H1 (cell line): ENCODE results near the gene GDI2. TPM values are rescaled to one million over a fixed set of nuclear protein-coding genes. Genes with fewer than 3 reads are reported as not detected.
"Not testable (repeated sequence)": the region's sequence is repeated elsewhere in the genome, so short reads cannot be mapped to it uniquely, and the experiment has no call there.

ENCODE experiments used
- CTCF ChIA-PET: fragments of 300-600 bp; sonication (Branson Sonifier 250); formaldehyde crosslinking; loops from one replicate; lab custom pipeline; 2021; ENCODE audit not compliant: partially characterized antibody; lab: Charles Lee
- POLR2A ChIA-PET: fragments of 300-600 bp; sonication (Branson Sonifier 250); formaldehyde crosslinking; loops from one replicate; lab custom pipeline; 2021; ENCODE audit warnings: inconsistent platforms; ENCODE audit not compliant: partially characterized antibody; lab: Charles Lee
- DNase-seq, 2 experiments: peaks; one replicate each; pipeline versions ENCODE4 v3.0.0 to v3.0.0-alpha.2; 2010 to 2022; ENCODE audit warnings: low spot score in 2 of 2, low read depth in 1 of 2, mixed read lengths in 1 of 2
- FAIRE-seq: peaks from 2 replicates; lab custom pipeline; 2011; peaks lifted over from hg19 to GRCh38; lab: Jason Lieb, UNC
- H2AFZ ChIP-seq: 2 replicates; pipeline ENCODE4 v1.8.1; 2012; ENCODE audit warnings: low read length, inconsistent platforms
- H2AK5ac ChIP-seq: 2 replicates; pipeline ENCODE4 v1.6.1; 2013; ENCODE audit warnings: low read depth, low read length
- H2BK120ac ChIP-seq: replicated peaks from 2 replicates; pipeline ENCODE3; 2013; ENCODE audit warnings: low read depth, low read length, inconsistent platforms
- H2BK12ac ChIP-seq: 2 replicates; pipeline ENCODE4 v1.6.1; 2013; ENCODE audit warnings: low read depth, low read length
- H2BK15ac ChIP-seq: 2 replicates; pipeline ENCODE4 v1.6.1; 2013; ENCODE audit warnings: low read length
- H2BK20ac ChIP-seq: 2 replicates; pipeline ENCODE4 v1.6.1; 2013; ENCODE audit warnings: low read length
- H2BK5ac ChIP-seq: 2 replicates; pipeline ENCODE4 v1.6.1; 2013; ENCODE audit warnings: low read depth, low read length
- H3K14ac ChIP-seq: 2 replicates; pipeline ENCODE4 v1.6.1; 2013; ENCODE audit warnings: inconsistent platforms; ENCODE audit not compliant: insufficient read length
- H3K18ac ChIP-seq: 2 replicates; pipeline ENCODE4 v1.6.1; 2013; ENCODE audit warnings: low read length; ENCODE audit errors: extremely low read depth
- H3K23ac ChIP-seq: 2 replicates; pipeline ENCODE4 v1.6.1; 2013; ENCODE audit warnings: inconsistent platforms; ENCODE audit not compliant: insufficient read length
- H3K23me2 ChIP-seq: 2 replicates; pipeline ENCODE4 v1.6.1; 2013; ENCODE audit warnings: low read depth, low read length
- H3K27ac ChIP-seq: 2 replicates; pipeline ENCODE4 v1.6.1; 2011; ENCODE audit warnings: low read depth, low read length, inconsistent platforms
- H3K27me3 ChIP-seq, 4 experiments: replicated peaks in 1 of 4; 1 replicate in 1 of 4; 2 replicates in 3 of 4; pipeline versions ENCODE4 v1.6.1 to v1.8.1; 2011 to 2013; ENCODE audit warnings: low read length in 3 of 4, mild to moderate bottlenecking in 3 of 4, inconsistent platforms in 2 of 4, mixed read lengths in 2 of 4, moderate library complexity in 1 of 4; ENCODE audit not compliant: control insufficient read depth in 3 of 4, insufficient read depth in 3 of 4; ENCODE audit errors: extremely low read depth in 1 of 4
- H3K36me3 ChIP-seq, 4 experiments: 2 replicates each; pipeline versions ENCODE4 v1.6.1 to v1.8.1; 2011 to 2013; ENCODE audit warnings: mild to moderate bottlenecking in 4 of 4, low read length in 3 of 4, moderate library complexity in 2 of 4, control low read depth in 1 of 4, inconsistent platforms in 1 of 4; ENCODE audit not compliant: insufficient read depth in 4 of 4, control insufficient read depth in 2 of 4
- H3K4ac ChIP-seq: replicated peaks from 2 replicates; pipeline ENCODE3; 2013; ENCODE audit warnings: low read length, low read depth, mixed read lengths, inconsistent platforms; ENCODE audit not compliant: insufficient read length
- H3K4me1 ChIP-seq, 4 experiments: replicated peaks in 1 of 4; 1 replicate in 1 of 4; 2 replicates in 3 of 4; pipeline versions ENCODE4 v1.6.1 to v1.8.1; 2011 to 2013; ENCODE audit warnings: low read length in 3 of 4, inconsistent platforms in 2 of 4, mixed read lengths in 1 of 4; ENCODE audit not compliant: insufficient read depth in 4 of 4, control insufficient read depth in 3 of 4
- H3K4me2 ChIP-seq, 2 experiments: 2 replicates each; pipeline versions ENCODE4 v1.6.1 to v1.8.1; 2011 to 2013; ENCODE audit warnings: low read depth in 2 of 2, low read length in 2 of 2, control low read depth in 1 of 2, inconsistent platforms in 1 of 2, mild to moderate bottlenecking in 1 of 2; ENCODE audit not compliant: insufficient read depth in 1 of 2
- H3K4me3 ChIP-seq, 4 experiments: fragments of 200-600, 300-600 bp in 1 of 4; sonication (generic), shearing (Covaris generic), sonication (Bioruptor Twin) in 1 of 4; 2 replicates each; pipeline versions ENCODE4 v1.5.1 to v1.8.1; 2011 to 2016; ENCODE audit warnings: low read length in 4 of 4, low read depth in 3 of 4, control low read depth in 2 of 4, inconsistent platforms in 2 of 4, mild to moderate bottlenecking in 2 of 4, mixed read lengths in 1 of 4, moderate library complexity in 1 of 4; ENCODE audit not compliant: insufficient read depth in 2 of 4; ENCODE audit errors: extremely low read depth in 1 of 4
- H3K56ac ChIP-seq: replicated peaks from 2 replicates; pipeline ENCODE3; 2013; ENCODE audit warnings: low read depth, mild to moderate bottlenecking, mixed read lengths, low read length, inconsistent platforms; ENCODE audit not compliant: insufficient read length
- H3K79me1 ChIP-seq: 2 replicates; pipeline ENCODE4 v1.6.1; 2013; ENCODE audit warnings: low read depth, low read length, control low read depth
- H3K79me2 ChIP-seq, 2 experiments: 2 replicates each; pipeline versions ENCODE4 v1.6.1 to v1.8.1; 2012 to 2013; ENCODE audit warnings: low read length in 2 of 2, mild to moderate bottlenecking in 2 of 2, inconsistent platforms in 1 of 2; ENCODE audit not compliant: insufficient read depth in 2 of 2, control insufficient read depth in 1 of 2
- H3K9ac ChIP-seq, 4 experiments: replicated peaks in 1 of 4; 1 replicate in 1 of 4; 2 replicates in 3 of 4; pipeline versions ENCODE4 v1.6.1 to v1.8.1; 2011 to 2013; ENCODE audit warnings: low read depth in 3 of 4, low read length in 3 of 4, control low read depth in 2 of 4, mild to moderate bottlenecking in 2 of 4, moderate library complexity in 2 of 4, inconsistent platforms in 1 of 4; ENCODE audit errors: extremely low read depth in 1 of 4
- H3K9me3 ChIP-seq, 2 experiments: 2 replicates each; pipeline versions ENCODE4 v1.6.1 to v1.8.1; 2012 to 2013; ENCODE audit warnings: mild to moderate bottlenecking in 2 of 2, moderate library complexity in 2 of 2, control low read depth in 1 of 2, inconsistent platforms in 1 of 2, low read depth in 1 of 2, low read length in 1 of 2, mixed read lengths in 1 of 2; ENCODE audit not compliant: insufficient read depth in 2 of 2
- H4K20me1 ChIP-seq, 2 experiments: replicated peaks in 1 of 2; 2 replicates each; pipeline versions ENCODE3 to v1.8.1; 2011 to 2013; ENCODE audit warnings: inconsistent platforms in 2 of 2, low read length in 2 of 2, mild to moderate bottlenecking in 1 of 2; ENCODE audit not compliant: insufficient read depth in 2 of 2, control insufficient read depth in 1 of 2
- H4K5ac ChIP-seq: 2 replicates; pipeline ENCODE4 v1.6.1; 2013; ENCODE audit warnings: low read length, low read depth, mixed read lengths, inconsistent platforms; ENCODE audit not compliant: insufficient read length
- H4K8ac ChIP-seq: 2 replicates; pipeline ENCODE4 v1.8.0; 2013; ENCODE audit warnings: mild to moderate bottlenecking, moderate library complexity, low read length, inconsistent platforms; ENCODE audit not compliant: insufficient read depth; ENCODE audit errors: extremely low read depth
- H4K91ac ChIP-seq: replicated peaks from 2 replicates; pipeline ENCODE3; 2013; ENCODE audit warnings: low read length, mixed read lengths, inconsistent platforms; ENCODE audit not compliant: insufficient read length
- WGBS, 2 experiments: shearing (Covaris generic) in 1 of 2; methylation state at CpG; one replicate each; pipeline versions ENCODE4 v1.1.6 to v1.1.7; 2013 to 2015; ENCODE audit warnings: low lambda C conversion rate in 2 of 2, mixed read lengths in 2 of 2, inconsistent platforms in 1 of 2, low coverage in 1 of 2, missing lambda C conversion rate in 1 of 2; ENCODE audit not compliant: insufficient replicate concordance in 2 of 2, insufficient coverage in 1 of 2, insufficient read length in 1 of 2; ENCODE audit errors: extremely low coverage in 1 of 2, missing lambda C conversion rate in 1 of 2; 5-methylcytosine and 5-hydroxymethylcytosine counted together
- polyA plus RNA-seq, 7 experiments: library from polyadenylated mRNA; depleted of rRNA in 3 of 7; stranded (reverse) in 5 of 7; unstranded in 2 of 7; fragments of >200 nt in 5 of 7; fragments of 200-250 nt in 2 of 7; gene quantifications; 1 replicate in 5 of 7; 2 replicates in 1 of 7; 4 replicates in 1 of 7; pipeline versions ENCODE4 v1.2.1 to v1.2.3, GENCODE V29; 2011 to 2013; ENCODE audit warnings: missing spikeins in 2 of 7, mixed read lengths in 2 of 7
- total RNA-seq: library from RNA; stranded (reverse); fragmentation: NEBNext Ultra II Directional; extraction: Animal tissue kit (Norgen Biotek cat#: 25700); gene quantifications from 2 replicates; pipeline ENCODE4 v1.2.1, GENCODE V29; 2021

Gene GDI2
- total and polyA plus RNA-seq, 2 of the 8 experiments (the other 6 are each of a cell fraction or from before 2014, with no cell fraction given), result 168 to 385 TPM

GRCh38 chr10:5836181-5836580 is 22.9 kb upstream of the GDI2 start:
- H4K5ac ChIP-seq, H2BK15ac ChIP-seq, H4K8ac ChIP-seq, H2BK20ac ChIP-seq, H3K36me3 ChIP-seq, H3K79me2 ChIP-seq, H3K4me3 ChIP-seq, H3K27me3 ChIP-seq, H2AFZ ChIP-seq, H3K4ac ChIP-seq, H4K91ac ChIP-seq, H3K27ac ChIP-seq, H4K20me1 ChIP-seq, H3K23ac ChIP-seq, H3K9ac ChIP-seq, FAIRE-seq, H3K56ac ChIP-seq, H3K9me3 ChIP-seq, H3K4me1 ChIP-seq, H2AK5ac ChIP-seq, H2BK12ac ChIP-seq, H3K23me2 ChIP-seq, H2BK120ac ChIP-seq, H3K4me2 ChIP-seq, H2BK5ac ChIP-seq, H3K14ac ChIP-seq, DNase-seq, H3K79me1 ChIP-seq, H3K18ac ChIP-seq, POLR2A ChIA-PET: not testable (repeated sequence)
- 92% methylated on average over 2 of the region's 2 CpGs; no CpG with 5 or more reads in 1 of the 2 experiments for WGBS, 2 experiments
- CTCF ChIA-PET, result interaction anchor here (0.6 kb wide), 1 partner anchor 74 kb away, joined by 3 read pairs; no protein-coding TSS in a partner anchor
